Ureter (tissue), 1 donor: ENCODE data around the gene LCE6A. TPM values are rescaled to one million over a fixed set of nuclear protein-coding genes. Genes with fewer than 3 reads are reported as not detected.

Experiments
- DNase-seq: peaks from one replicate; pipeline ENCODE4 v3.0.0-alpha.2; 2020; ENCODE audit warnings: low spot score
- total RNA-seq: library from RNA; stranded (reverse); gene quantifications from one replicate; pipeline ENCODE4 v1.2.4, GENCODE V29; 2023
- donor health status: DM: yes; HTN: yes; CAD: no.

The LCE6A gene
- total RNA-seq, 1 donor from 2014 or later: not detected

- no peak for DNase-seq
Measured at GRCh38 chr1:152873495-152873894, 30.8 kb downstream of the LCE6A start.

GRCh38 chr1:152876827-152877226 is 34.2 kb downstream of the LCE6A start:
- no peak for DNase-seq

DNA sequence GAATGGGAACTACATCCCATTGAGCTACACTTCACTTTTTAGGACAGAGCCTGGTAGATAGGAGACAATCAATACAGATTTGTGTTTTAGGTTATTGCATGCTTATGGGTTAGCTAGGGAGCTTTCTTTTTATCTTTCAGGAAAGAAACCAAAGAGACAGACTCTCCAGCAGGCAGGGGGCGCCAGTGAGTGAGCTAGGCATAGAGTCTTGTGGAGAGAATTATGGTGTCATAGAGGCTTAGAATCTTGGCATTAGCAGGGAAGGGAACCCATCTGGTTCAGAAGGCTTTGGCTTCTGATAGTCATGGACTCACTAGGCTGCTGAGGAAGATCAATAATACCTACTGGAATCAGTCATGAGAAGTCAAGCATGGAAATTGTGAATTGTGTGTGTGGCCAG is 35.4 kb downstream of the LCE6A start, which contains the start of gene SMCP:
Gene SMCP (plus strand): TSS at position 281 of the 400 bp plus-strand sequence. CDS start 6,101 bp downstream, outside the sequence.
- no peak for DNase-seq

GRCh38 chr1:152879559-152880198 is 37.0 kb downstream of the LCE6A start:
- DNase-seq: no peak

DNA sequence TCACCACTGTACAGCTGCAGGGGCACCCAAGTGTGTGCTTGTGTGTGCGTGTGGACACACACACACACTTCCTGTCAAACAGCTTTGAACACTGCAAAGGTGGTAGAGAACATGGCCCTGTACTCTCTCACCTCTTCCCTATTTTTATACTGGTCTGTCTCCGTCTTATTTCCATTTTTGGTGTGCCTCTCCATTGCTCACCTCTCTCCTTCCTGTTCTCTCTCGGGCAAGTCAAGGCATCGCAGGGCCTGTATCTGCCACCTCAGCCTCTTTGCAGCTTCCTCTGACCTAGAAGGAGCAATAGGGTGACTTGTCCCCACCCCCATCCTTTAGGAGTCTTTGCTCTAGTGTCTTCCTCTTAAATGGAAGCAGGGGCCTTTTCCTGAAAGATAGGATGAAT is 37.7 kb downstream of the LCE6A start:
- peak; percentile 66 for DNase-seq

DNA sequence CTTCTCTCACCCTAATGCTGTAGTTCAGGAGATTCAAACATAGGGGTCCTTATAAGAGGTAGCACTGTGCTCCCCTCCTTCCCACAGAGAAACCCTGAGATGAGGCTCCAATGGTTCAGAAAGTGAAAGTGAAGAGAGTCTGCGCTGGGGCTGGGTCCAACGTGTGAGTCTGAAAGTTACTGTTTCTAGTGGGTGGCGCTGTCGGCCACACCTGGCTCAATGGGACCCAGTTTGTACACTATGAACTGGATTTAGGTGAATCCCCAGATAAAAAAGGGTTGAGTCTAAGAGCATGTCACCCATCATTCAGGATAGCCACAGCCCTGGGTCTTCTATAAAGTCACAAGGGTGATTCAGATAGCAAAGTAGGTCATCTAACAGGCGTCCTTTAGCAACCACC is 38.3 kb downstream of the LCE6A start:
- no peak for DNase-seq

DNA sequence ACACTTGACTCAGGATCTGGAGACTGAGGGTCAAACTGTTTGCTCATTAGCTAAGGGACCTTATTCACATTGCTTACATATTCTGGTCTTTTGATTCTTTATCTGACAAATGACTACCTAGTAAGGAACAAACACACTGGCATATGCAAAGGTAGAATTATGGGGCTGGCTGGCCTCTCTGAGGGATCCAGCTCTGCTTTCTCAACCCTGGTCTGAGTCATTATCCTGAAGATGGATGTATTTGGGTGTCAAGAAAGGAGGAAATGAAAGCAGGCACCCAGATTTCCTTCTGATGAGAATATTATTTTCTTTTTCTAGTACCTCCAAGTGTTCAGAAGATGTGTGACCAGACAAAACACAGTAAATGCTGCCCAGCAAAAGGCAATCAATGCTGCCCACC is 41.4 kb downstream of the LCE6A start:
- DNase-seq: no peak

GRCh38 chr1:152884506-152884905 is 41.9 kb downstream of the LCE6A start:
- DNase-seq: no peak

DNA sequence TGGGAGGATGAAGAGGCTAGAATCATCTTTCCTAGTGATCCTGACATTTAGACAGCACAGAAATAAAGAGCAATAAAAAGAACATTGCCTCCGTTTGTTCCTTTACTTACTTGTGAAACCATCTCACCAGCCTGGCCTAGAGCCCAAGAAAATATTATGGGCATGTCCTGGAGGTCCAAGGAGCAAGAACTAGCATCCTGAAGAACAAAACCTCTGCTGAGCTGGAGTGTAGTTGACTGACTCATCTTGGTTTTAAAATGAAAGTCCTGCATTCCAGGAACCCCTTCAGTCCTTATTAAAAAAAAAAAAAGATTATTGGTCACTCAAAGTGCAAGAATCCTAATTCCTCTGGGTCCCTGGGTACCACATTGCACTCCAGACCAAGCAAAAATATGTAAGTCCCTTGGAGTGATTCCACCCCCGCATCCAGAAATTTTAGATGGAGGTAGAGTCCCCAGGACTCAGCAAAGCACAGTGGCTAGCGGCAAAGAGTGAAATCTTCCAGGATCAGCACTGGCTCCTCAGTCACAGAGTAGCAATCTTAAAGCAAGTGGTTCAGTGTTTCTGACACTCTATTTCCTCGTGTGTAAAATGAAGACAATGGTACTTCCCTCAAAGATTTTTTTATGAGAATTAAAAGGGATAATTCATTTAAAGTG is 42.4 kb downstream of the LCE6A start:
- DNase-seq: no peak

DNA sequence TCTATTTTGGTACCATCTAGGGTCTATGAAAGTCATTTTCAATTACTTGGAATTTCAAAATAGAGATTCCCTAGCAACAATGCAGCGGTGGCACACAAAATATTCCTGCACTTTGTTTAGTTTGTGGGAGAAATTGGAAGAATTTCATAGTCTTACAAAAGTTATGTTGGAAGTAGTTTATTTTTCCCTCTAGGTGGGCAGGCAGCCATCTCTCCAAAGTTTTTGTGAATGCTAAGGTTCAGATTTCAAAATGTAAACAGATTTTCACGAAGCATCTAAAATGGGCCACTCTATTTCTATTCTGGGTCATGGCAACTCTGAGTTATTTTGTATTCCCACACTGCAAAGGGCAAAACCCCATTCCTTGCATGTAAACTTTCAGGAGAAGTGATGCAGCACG is 43.4 kb downstream of the LCE6A start:
- no peak for DNase-seq

DNA sequence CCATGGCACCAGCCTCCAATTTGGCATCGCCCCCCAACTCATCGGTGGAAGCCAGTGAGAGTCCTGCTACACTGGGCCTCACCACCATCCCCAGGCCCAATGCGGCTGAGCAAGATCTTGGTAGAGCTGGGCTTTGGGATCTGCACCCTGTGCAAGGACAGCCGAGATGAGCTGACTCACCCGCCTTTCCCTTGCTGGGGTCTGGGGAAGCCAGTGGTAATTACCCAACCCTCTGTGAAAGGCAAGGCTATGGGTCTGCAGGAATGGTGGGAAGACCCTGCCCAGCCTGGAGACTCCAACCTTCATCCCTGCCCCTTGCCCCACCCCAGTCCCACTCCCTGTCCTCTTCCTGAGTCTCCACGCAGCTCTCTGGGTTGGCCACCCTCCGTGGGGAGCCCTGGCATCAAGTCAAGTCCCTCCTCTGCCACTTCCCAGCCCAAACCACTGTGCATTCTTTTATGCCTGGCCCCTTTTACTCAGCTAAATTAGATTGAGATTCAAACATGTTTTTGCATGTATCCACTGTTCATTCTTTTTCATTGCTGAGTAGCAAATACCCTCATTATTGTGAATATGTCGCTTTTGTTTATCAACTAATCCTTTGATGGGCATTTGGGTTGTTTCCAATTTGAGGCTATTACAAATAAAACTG is 44.2 kb downstream of the LCE6A start:
- no peak for DNase-seq

- DNase-seq: no peak
Measured at GRCh38 chr1:152888126-152888525, 45.5 kb downstream of the LCE6A start.

Other genes starting within 250 kb of the LCE6A start
- gene LCE3C, start 242.6 kb upstream of the LCE6A start, total RNA-seq: not detected
- not detected for gene LCE3B, start 229.0 kb upstream of the LCE6A start, total RNA-seq
- not detected for gene LCE3A, start 219.8 kb upstream of the LCE6A start, total RNA-seq
- not detected for gene LCE2D, start 179.5 kb upstream of the LCE6A start, total RNA-seq
- gene LCE2C, start 167.6 kb upstream of the LCE6A start, total RNA-seq: not detected
- not detected for gene LCE2B, start 156.7 kb upstream of the LCE6A start, total RNA-seq
- not detected for gene LCE2A, start 144.5 kb upstream of the LCE6A start, total RNA-seq
- not detected for gene LCE4A, start 134.7 kb upstream of the LCE6A start, total RNA-seq
- gene KPRP, start 84.8 kb upstream of the LCE6A start, total RNA-seq: not detected
- not detected for gene LCE1F, start 67.7 kb upstream of the LCE6A start, total RNA-seq
- not detected for gene LCE1E, start 56.6 kb upstream of the LCE6A start, total RNA-seq
- gene LCE1D, start 46.1 kb upstream of the LCE6A start, total RNA-seq: not detected
- not detected for gene LCE1C, start 36.2 kb upstream of the LCE6A start, total RNA-seq
- gene LCE1B, start 30.9 kb upstream of the LCE6A start, total RNA-seq: not detected
- not detected for gene LCE1A, start 15.4 kb upstream of the LCE6A start, total RNA-seq
- gene LCE7A, start 17.1 kb downstream of the LCE6A start, total RNA-seq: not detected
- gene SMCP, start 35.5 kb downstream of the LCE6A start, total RNA-seq: not detected
- gene IVL, start 65.7 kb downstream of the LCE6A start, total RNA-seq: 43.4 TPM
- gene SPRR5, start 104.3 kb downstream of the LCE6A start, total RNA-seq: not detected
- gene SPRR4, start 127.8 kb downstream of the LCE6A start, total RNA-seq: not detected
- 13.8 TPM for gene SPRR1A, start 141.2 kb downstream of the LCE6A start, total RNA-seq
- 79.0 TPM for gene SPRR3, start 158.9 kb downstream of the LCE6A start, total RNA-seq
- gene SPRR1B, start 188.3 kb downstream of the LCE6A start, total RNA-seq: 0.91 TPM
- gene SPRR2D, start 198.3 kb downstream of the LCE6A start, total RNA-seq: not detected
- gene SPRR2A, start 214.7 kb downstream of the LCE6A start, total RNA-seq: 0.96 TPM
- not detected for gene SPRR2B, start 228.8 kb downstream of the LCE6A start, total RNA-seq